ENCODE results near the gene CFAP100.

Gene CFAP100

DNA sequence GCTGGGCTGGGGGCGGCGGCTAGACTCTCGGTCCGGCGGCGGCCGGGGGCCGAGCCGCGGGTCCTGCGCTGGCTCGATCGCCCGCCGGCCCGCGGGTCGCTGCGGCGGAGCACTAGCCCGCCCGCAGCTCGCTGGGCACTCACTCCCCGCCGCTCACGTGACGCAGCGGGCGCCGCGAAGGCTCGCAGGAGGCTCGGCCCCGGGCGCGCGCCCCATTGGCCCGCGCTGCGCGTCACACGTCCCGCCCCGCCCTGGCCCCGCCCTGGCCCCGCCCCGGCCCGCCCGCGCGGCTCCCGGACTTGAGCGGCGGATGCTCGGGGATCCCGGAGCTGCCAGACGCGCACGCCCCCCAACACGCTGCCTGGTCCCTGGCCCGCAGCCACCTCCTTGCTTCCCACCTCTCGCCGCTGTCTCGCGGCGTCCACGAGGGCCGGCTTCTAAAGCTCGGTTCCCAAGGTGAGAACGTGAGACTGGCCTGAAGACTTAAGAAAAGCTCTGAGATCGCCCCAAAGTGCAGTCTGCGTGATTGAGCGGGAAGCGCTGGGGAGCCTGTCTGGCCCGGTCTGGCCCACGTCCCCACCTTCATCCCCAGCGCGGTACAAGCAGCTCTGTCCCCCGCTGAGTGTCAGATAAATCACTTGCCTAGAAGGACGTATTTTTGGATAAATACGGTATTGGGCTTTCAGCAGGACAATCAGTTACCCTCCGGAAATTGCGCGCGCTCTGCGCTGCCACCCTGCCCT is 37.2 kb upstream of the CFAP100 start, which contains the start of gene KLF15:
Gene KLF15, minus strand, starts transcription at position 114 of the 743 bp plus-strand sequence. CDS start 4,486 bp downstream, outside the sequence.
- peak; percentile 26 to 95 for DNase-seq

DNA sequence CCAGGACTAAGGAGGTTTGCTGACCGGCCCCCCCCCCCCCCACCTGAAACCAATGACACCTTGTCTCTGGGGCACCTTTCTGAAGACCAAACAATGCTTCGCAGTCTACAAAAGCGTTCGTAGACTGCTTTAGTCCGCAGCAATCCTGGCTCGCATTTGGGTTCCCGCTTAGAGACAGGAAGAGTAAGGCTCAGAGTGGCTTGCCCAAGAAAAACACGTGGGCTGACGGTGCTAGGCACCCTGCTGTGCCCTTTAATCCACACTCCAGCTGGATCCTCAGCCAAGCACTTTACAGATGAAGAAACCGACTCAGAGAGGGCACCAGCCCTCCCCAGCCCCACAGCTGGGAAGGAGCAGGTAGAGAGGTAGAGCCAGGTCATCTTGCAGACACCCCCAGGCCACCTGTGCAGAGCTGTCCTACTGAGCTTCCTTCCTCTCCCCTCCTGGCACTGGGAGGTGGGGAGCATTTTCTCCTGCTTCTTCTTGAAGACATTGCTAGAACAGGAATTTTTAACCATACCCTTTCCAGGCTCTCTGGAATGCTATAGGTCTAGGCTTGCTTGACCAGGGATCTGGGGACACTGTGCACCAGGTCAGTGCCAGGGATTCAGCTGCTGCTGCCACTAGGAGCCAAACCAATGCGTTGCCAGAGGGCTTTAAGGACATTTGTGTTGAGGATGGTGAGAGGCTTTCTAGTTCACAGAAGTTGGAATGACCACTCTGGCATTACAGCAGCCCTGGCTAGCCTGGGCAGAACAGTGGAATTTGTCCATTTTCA is 36.5 kb upstream of the CFAP100 start:
- DNase-seq, result peak; percentile 26 to 75

DNA sequence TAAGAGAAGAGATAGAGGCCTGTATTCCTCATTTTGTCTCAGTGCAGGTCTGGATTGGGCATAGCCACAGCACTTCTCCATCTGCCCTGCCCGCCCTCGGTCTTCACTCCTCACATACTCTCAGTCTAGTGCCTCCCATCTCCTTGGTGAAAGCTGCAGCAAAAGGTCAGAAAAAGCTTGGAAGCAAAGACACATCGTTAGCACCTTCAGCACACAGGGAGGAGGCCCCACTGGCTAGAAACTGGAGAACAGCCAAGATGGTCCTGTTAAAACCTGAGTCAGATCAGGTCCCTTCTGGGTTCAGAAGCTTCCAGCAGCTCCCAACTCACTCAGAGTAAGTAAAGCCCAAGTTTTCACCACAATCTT is 35.9 kb upstream of the CFAP100 start:
- no peak for DNase-seq

DNA sequence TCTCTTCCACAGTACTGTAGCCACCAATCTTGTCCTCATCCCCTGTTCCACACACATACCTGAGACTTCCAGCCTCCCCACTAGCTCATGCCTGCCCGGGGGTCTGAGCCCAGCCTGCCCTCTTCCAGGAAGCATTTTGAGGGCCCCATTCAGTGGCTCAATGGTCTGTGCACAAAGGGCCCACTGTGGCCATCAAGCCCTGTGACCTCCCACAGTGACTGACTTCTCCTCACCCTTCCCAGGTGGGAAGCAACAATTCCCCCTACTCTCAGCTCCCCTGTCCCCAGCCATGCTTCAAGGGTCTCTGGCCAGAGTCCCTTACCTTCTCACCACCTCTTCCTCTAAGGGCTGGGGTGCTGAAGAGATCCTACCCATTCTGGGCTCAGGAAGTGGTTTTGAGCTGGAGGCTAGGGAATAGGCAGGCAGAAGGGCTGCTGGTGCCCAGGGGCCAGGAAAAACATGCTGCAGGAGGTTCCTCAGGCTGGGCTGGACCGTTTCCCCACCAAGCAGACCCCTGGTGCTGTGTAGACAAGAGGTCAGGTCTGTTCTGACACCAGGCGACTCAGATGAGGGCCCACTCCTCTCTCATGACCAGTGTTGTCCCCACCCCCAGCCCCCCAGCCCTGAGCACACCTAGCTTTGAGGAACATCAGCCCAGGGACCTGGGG is 34.5 kb upstream of the CFAP100 start:
- no peak for DNase-seq

DNA sequence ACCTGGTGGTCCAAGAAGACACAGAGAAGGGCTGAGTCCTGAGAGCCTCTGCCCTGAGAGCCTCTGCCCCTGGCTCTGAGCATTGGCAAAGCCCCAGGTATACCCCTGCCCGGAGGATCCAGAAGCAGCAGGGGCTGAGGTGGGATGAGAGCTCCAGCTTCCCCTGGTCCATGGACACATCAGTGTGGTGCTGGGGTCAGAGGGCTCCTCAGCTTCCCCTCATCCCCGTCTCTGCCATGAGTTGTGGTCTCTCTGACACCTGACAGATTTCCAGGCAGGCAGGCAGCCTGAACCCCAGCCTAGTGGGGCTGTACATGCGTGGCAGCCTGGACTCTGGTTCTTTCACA is 34.0 kb upstream of the CFAP100 start:
- DNase-seq, result no peak

DNA sequence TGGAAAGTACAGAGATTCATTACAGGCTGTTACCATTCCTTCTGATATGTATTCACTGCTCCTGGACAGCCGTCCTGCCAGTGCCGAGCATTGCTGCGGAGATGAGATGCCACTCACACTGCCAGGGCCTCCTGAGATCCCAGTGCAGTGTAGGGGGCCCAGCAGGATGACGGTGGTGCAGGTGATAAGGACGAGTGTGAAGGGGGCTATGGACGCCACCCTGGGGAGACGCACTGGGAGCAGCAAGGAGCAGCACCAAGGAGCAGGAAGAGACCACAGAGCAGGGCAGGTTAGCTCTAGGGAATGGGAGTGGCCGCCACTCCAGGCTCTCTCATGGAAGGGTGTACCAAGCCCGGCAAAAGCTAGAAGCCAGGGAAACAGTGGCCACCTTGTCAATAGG is 33.5 kb upstream of the CFAP100 start:
- no peak for DNase-seq

DNA sequence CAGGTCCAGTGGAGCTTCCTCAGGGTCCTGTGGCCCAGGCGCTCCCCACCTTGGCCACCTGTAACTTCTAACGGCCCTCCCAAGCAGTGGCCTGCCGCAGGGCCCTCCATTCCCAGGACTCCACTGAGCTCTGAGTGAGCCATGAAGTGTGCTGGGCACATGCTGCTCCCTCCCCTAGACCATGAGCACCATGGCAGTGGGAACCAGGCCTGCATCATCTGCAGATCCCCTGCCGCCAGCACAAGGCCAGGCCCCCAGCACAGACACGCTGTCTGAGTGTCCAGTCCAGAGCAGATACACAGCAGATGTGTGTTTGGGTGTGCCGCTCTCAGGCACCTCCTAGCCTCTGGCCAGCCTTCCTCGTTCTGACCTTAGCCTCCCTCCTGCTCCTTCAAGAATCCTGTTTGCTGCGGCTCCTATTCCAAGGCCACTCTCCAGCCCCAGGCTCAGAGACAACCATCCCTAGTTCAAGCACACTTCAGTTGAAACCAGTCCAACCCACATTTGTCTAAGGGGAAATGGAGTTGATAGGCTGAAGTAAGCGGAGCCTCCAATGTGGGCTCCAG is 30.5 kb upstream of the CFAP100 start:
- no peak for DNase-seq

DNA sequence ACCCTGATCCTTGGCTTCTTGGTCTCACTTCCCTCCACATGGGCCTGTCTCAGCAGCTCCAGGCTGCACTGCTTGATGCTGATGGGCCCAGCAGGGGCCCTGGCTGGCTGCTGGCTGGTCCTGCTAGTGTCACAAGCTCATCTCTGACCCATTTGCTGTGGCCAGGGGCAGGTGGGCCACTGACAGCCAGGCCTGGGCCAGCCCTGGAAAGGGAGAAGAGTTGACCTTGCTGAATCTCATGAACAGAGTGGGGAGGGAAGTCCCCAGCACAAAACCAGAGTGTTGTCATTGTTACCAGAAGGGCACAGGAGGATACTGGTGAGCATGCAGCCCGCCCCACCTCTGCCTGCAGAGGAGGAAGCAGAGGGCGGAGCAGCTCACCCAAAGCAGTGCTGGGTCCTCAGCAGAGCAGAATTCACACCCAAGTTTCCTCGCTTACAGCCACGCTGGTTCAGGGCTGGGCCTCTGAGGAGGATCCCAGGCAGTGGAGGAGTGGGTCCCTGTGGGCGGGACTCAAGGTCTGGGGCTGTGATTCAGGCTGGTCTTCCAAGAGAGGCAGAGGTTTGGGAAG is 29.9 kb upstream of the CFAP100 start:
- DNase-seq, result no peak

DNA sequence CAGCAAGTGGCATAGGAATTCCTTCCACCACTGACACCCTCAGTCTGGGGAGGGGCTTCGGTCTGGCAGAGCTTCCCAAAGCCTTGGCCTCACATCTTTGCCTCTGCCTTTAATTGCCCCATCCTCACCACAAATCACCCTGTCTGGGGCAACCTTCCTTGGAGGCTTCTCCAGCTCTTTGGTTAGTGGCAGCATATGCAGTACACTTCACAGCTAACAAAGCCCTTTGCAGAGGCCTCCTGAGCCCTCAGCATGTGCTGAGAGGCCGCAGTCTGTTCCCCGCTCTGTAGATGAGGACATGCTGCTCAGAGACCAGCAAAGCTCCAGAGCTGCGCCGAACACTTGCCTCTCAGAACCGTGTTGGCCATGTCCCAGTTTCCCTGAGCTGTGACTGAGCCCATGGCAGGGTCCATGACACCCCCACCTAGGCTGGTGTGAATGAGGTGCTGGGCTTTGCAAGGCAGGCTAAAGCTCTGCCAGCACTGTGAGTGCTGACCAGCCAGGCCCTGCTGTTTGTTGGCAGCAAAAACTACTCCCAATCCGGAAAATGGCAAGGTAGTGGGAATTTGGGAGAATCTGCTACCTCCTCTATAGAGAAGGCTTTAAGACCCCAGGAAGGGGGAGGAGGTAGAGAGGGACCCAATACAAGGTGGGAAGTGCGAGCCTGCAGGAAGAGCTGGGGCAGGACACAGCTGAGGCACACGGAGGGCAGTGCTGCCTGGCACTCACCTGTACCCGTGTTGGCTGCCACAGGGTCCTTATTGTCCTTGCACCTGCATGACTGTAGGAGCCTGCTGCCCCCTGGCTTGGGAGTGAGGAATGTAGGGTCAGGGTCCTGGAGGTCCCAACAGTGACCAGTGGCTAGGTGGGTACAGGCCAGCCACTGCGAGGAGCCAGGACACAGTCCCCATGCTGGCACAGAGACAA is 29.1 kb upstream of the CFAP100 start:
- DNase-seq, result no peak

DNA sequence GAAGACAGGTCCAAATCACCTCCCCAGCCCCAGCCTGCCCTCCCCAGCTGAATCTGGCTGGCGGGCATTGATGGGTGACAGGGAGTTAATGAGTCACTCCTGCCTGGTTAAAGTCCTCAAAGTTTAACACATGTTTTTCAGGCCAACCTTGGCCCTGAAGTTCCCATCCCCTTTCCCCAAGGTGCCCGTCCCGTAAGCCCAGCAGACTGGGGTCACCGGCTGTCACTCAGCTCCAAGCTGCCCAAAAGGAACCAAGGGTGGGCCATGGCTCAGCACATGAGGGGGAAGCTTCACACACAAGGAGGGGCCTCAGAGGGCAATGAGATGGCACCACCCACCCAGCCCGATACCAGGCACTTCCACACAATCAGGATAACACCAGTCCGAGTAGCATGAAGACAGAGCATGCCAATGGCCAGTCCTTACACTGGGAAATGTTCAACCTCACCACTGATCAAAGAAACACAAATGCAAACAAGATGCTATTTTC is 27.3 kb upstream of the CFAP100 start:
- DNase-seq, result no peak

DNA sequence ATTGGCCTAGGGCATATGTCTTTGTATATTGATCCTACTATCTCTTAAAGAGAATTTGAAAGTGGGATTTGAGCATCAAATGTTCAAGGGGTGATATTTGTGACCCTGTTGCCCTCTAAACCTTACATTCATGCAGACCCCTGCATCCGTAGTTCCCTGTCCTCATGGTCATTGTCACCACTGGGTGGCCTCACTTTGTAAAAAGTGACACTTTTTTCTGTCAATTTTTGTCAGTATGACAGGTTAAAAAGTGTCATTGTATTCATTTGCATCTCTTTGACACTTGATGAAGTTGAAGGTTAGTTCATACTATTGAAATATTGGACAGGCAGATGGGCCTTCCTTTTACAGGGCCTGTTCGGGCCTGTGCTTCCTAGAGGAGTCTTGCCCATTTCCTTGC is 25.2 kb upstream of the CFAP100 start:
- no peak for DNase-seq

DNA sequence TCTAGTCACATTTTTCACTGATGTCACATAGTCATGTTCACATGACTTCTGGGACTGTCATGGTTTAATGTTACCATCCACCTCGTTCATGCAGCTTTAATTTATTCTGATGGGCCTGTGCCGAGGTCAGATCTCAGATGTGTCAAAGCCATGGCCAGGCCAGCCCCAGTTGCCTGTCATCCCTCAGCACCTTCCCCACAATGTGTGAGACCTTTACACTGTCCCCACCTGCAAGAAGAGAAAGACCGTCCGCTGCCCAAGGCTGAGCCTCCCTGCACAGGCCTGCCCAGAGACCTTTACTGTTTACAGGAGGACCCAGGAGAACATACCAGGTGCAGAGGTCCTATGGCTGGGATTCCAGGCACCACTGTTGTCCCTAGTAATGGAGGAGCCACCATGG is 24.7 kb upstream of the CFAP100 start:
- no peak for DNase-seq

DNA sequence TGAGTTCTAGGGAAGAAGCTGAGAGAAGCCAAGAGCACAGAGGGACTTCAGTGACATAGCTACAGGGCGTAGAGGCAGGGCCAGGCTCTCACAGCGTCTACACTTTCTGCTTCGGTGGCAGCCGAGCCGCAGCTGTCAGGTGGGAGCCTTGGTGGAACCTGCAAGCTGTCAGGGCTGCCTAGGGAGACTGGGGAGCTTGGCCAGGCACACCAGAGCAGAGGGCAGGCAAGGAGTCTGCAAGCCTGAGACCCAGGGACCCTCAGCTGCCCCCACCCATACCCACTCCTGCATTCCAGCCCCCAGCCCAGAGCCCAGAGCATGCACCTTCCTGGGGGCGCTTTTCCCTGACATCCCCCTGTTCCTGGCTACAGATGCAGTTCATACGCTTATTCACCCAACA is 24.1 kb upstream of the CFAP100 start:
- no peak for DNase-seq

DNA sequence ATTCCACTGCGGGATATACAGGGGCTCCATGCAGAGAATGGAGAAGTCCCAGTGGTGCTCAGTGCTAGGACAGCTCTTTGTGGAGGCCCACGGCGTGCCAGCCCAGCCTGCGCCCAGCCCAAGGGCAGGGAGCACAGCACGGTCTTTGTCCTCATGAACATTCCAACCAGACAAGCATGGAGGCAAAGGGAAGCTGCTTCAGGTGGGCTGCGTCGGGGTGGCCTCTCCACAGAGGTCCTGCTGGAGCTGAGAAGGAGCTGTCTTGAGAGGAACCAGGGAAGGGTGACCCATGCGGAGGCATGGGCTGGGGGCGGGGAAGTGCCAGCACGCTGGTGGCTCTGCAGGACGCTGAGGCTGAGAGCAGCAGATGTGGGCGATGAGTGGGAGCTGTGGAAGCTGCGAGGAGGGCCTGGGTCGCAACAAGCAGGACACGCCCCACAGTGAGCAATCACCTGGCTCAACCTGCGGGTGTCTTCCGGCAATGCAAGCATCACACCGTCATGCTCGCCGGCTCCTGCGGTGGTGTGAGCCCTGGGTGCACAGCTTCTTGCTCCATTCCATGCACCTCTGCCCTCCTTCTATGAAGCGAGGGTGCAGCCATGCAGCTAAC is 23.5 kb upstream of the CFAP100 start:
- no peak for DNase-seq

DNA sequence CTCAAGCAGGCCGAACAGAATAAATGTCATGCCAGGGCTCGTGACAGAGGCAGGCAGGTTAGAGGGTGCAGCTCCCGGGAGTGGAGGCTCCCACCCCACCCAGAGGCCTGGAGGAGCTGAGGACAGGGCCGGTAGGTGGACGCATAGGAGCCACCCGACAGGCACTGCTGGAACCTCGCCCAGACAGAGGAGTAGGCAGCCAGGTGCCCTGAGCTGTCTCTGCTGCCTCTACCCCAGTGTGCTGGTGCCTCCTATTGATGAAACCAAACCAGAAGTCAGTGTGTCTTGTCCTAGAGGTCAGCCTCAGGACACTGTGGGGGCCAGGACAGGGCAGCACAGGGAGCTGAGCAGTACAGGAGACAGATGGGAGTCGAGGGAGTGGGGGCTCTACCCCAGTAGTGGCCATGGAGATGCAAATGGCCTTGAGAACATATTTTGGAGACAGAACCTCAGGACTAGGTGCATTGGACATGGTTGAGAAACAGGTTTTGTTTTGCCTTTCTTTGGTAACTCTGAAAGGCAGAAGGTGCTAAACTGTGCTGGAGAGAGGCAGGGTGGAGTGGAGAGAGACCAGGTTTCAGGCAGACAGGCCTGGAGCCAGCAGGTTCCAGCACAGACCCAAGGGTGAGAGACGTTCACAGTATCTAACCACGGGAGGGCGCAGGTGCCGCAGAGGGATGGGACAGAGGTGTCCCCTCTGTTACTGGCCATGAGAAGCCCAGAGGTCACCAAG is 22.1 kb upstream of the CFAP100 start:
- no peak for DNase-seq

DNA sequence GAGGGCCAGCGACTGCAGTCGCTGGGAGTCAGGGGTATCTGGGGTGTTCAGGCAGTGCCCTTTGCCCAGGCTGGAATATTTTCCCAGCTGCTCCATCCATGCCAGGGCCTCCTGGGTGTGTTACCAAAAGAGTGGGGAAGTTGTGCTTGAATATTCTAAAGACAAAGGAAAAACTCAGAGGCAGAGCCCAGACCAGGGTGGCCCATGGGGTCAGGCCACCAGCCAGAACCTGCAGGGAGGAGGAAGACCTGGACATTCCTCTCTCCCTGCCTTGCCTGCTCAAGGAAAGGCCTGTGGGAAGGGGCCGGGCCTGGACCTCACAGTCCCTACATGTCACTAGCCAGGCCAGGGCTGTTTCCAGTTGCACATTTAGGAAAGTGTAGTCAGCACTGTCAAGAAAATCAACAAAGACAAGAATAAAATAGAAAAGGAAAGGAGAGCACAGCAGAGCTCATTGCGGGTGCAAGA is 21.5 kb upstream of the CFAP100 start:
- no peak for DNase-seq

DNA sequence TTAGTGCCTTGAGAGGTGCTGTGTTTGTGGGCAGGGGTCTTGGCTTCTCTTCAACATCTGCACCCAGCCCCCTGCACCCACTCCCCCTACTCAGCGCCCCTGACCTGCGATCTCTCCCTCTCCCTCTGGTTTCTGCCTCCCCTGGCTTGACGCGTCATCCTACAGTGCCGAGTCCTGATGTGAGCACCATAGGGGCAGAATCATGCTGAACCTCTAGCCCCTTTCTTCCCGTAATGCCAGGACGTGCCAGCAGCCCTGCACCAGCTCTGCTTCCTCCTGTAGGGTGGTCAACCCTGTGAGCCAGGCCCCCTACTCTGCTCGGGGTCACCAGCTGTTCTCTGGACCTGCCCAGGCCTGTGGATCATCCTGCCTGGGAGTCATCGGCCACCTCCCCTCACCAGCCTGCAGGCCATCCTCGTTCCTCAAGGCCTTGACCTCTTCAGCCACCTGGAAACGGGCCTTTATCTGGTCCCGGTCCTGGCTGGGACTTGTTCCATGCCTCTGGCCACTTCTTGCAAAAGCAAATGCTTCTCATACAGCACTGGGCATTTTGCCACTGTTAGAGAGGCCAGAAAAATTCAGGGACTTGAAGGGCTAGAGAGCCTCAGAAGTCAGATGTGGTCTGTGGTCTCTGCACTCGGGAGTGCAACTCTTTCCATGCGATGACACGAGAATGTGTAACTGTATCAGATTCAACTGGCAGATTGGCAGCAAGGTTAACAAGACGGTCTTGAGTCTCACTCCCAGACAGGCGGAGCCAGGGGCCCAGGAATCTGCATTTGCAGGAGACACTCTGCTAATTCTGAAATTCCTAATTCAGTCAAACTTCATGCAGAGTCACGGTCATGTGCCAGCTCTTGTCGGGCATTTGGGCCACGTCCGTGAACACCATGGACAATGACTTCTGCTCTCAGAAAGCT is 20.8 kb upstream of the CFAP100 start:
- no peak for DNase-seq

DNA sequence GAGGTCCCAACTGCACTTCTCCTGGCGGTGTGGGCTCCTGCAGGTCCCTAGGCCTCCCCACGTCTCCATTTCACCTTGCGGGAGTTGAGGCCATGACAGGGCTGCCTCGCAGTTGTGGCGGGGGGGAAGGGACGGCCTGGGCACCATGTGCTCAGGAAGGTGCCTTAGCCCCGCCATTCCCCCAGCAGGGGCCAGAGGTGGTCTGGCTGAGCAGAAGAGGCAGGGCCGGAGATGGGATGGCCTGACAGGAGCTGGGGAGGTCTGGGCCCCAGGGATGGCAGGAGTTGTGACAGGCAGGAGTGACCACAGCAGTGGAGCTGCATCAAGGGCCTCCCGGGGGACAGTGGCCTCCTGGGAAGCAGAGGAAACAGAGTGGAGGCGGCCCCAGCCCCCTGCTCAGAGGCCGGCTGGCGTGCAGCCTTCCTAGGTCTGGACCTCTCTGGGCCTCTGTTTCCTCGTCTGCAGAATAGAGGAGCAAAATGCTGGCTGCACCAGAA is 18.8 kb upstream of the CFAP100 start:
- no peak for DNase-seq

DNA sequence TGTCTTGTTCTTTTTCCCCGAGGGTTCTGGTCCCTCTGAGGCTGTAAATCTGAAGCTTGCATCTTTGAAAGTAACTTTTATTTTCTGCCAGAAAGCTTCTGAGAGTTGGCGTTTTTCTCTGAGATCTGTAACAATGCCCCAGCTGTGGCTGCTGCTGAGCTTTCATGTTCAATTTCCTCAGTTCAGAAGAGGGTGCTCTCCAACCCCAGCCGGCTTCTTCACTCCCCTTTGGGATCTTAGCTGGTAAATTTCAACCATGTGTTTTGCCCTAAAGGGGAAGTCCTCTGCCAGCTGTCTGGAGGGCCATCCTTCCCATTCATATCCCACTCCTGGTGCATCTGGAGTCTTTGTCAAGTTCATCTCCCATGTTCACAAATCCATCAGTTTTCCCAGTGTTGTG is 18.3 kb upstream of the CFAP100 start:
- no peak for DNase-seq

Data from NCI-H526 (cell line).